H9 (cell line): Measurements from ENCODE around the gene SCAF4. TPM values are rescaled to one million over a fixed set of nuclear protein-coding genes. Genes with fewer than 3 reads are reported as not detected.

ENCODE experiments used
- DNase-seq: peaks from one replicate; pipeline ENCODE4 v3.0.0-alpha.2; 2017
- H2AFZ ChIP-seq: one replicate; pipeline ENCODE4 v1.6.1; 2013; ENCODE audit warnings: mild to moderate bottlenecking, low read length, control low read depth, moderate library complexity
- H2AK5ac ChIP-seq: 2 replicates; pipeline ENCODE4 v1.6.1; 2013; ENCODE audit warnings: low read length, control low read depth, mixed read lengths; ENCODE audit not compliant: insufficient read length
- H2BK120ac ChIP-seq: one replicate; pipeline ENCODE4 v1.6.1; 2013; ENCODE audit warnings: low read depth, mild to moderate bottlenecking, low read length, control low read depth, inconsistent platforms; ENCODE audit not compliant: poor library complexity, severe bottlenecking
- H2BK12ac ChIP-seq: 2 replicates; pipeline ENCODE4 v1.6.1; 2013; ENCODE audit warnings: low read length, control low read depth, mixed read lengths, low read depth; ENCODE audit not compliant: insufficient read length
- H2BK15ac ChIP-seq: 2 replicates; pipeline ENCODE4 v1.6.1; 2013; ENCODE audit warnings: low read depth, low read length, control low read depth
- H2BK20ac ChIP-seq: one replicate; pipeline ENCODE4 v1.6.1; 2013; ENCODE audit warnings: low read depth, mild to moderate bottlenecking, low read length, control low read depth, inconsistent platforms; ENCODE audit not compliant: poor library complexity, severe bottlenecking
- H2BK5ac ChIP-seq: 2 replicates; pipeline ENCODE4 v1.6.1; 2013; ENCODE audit warnings: low read length, control low read depth, mixed read lengths; ENCODE audit not compliant: insufficient read length
- H3K14ac ChIP-seq: 2 replicates; pipeline ENCODE4 v1.6.1; 2013; ENCODE audit warnings: low read length, control low read depth; ENCODE audit not compliant: insufficient read depth
- H3K18ac ChIP-seq: 2 replicates; pipeline ENCODE4 v1.6.1; 2013; ENCODE audit warnings: low read depth, mild to moderate bottlenecking, mixed read lengths, low read length, control low read depth; ENCODE audit not compliant: insufficient read length
- H3K23ac ChIP-seq: 2 replicates; pipeline ENCODE4 v1.6.1; 2013; ENCODE audit warnings: low read length, control low read depth, mixed read lengths, low read depth; ENCODE audit not compliant: insufficient read length
- H3K23me2 ChIP-seq: 2 replicates; pipeline ENCODE4 v1.6.1; 2013; ENCODE audit warnings: low read depth, mild to moderate bottlenecking, mixed read lengths, low read length, control low read depth; ENCODE audit not compliant: insufficient read length, poor library complexity, severe bottlenecking
- H3K27ac ChIP-seq: 2 replicates; pipeline ENCODE4 v1.5.1; 2013; ENCODE audit warnings: low read length, control low read depth, mixed read lengths, low read depth; ENCODE audit not compliant: insufficient read length
- H3K27me3 ChIP-seq: 2 replicates; pipeline ENCODE4 v1.6.1; 2013; ENCODE audit warnings: low read length, control low read depth, inconsistent platforms; ENCODE audit not compliant: insufficient read depth
- H3K4ac ChIP-seq: 2 replicates; pipeline ENCODE4 v1.6.1; 2013; ENCODE audit warnings: low read depth, mild to moderate bottlenecking, control low read depth, inconsistent platforms, low read length, moderate library complexity
- H3K4me1 ChIP-seq: 2 replicates; pipeline ENCODE4 v1.6.1; 2013; ENCODE audit warnings: low read length, control low read depth, inconsistent platforms; ENCODE audit not compliant: insufficient read depth
- H3K4me2 ChIP-seq: 2 replicates; pipeline ENCODE4 v1.6.1; 2013; ENCODE audit warnings: low read length, control low read depth, mixed read lengths; ENCODE audit not compliant: insufficient read length, insufficient read depth
- H3K56ac ChIP-seq: 2 replicates; pipeline ENCODE4 v1.6.1; 2013; ENCODE audit warnings: low read depth, mild to moderate bottlenecking, mixed read lengths, low read length, control low read depth; ENCODE audit not compliant: insufficient read length
- H3K79me1 ChIP-seq: 2 replicates; pipeline ENCODE4 v1.6.1; 2013; ENCODE audit warnings: low read depth, mild to moderate bottlenecking, moderate library complexity, low read length, control low read depth, inconsistent platforms; ENCODE audit not compliant: insufficient read depth, poor library complexity, severe bottlenecking
- H3K79me2 ChIP-seq: 2 replicates; pipeline ENCODE4 v1.6.1; 2013; ENCODE audit warnings: low read length, control low read depth, inconsistent platforms; ENCODE audit not compliant: insufficient read depth
- H3K9ac ChIP-seq: 2 replicates; pipeline ENCODE4 v1.6.1; 2013; ENCODE audit warnings: low read length, control low read depth, mixed read lengths; ENCODE audit not compliant: insufficient read length; ENCODE audit errors: extremely low read depth
- H3K9me3 ChIP-seq: one replicate; pipeline ENCODE4 v1.6.1; 2013; ENCODE audit warnings: low read depth, low read length, inconsistent platforms; ENCODE audit not compliant: control insufficient read depth
- H3T11ph ChIP-seq: one replicate; pipeline ENCODE4 v1.6.1; 2013; ENCODE audit warnings: mild to moderate bottlenecking, low read length, control low read depth, inconsistent platforms
- H4K20me1 ChIP-seq: one replicate; pipeline ENCODE4 v1.6.1; 2013; ENCODE audit not compliant: control insufficient read depth, insufficient read length, insufficient read depth
- H4K5ac ChIP-seq: 2 replicates; pipeline ENCODE4 v1.6.1; 2013; ENCODE audit warnings: low read depth, mild to moderate bottlenecking, mixed read lengths, low read length, control low read depth; ENCODE audit not compliant: insufficient read length
- H4K8ac ChIP-seq: replicated peaks from 2 replicates; pipeline ENCODE4 v1.6.1; 2013; ENCODE audit warnings: low read length, control low read depth, mixed read lengths, low read depth; ENCODE audit not compliant: insufficient read length
- H4K91ac ChIP-seq: 2 replicates; pipeline ENCODE4 v1.6.1; 2013; ENCODE audit warnings: low read depth, mild to moderate bottlenecking, moderate library complexity, mixed read lengths, low read length, control low read depth; ENCODE audit not compliant: insufficient read length
- H3K27ac Mint-ChIP-seq, 3 experiments: 2 replicates in 2 of 3; 3 replicates in 1 of 3; pipeline ENCODE4 v1.8.0; 2020 to 2021; ENCODE audit warnings: mixed read lengths in 3 of 3, mild to moderate bottlenecking in 1 of 3, moderate library complexity in 1 of 3
- H3K27me3 Mint-ChIP-seq: 2 replicates; pipeline ENCODE4 v1.8.0; 2021; ENCODE audit warnings: low read depth, mild to moderate bottlenecking, moderate library complexity, mixed read lengths
- H3K36me3 Mint-ChIP-seq, 3 experiments: 2 replicates in 2 of 3; 3 replicates in 1 of 3; pipeline ENCODE4 v1.8.0; 2020 to 2021; ENCODE audit warnings: low read depth in 3 of 3, mixed read lengths in 3 of 3; ENCODE audit not compliant: insufficient read depth in 1 of 3
- H3K4me1 Mint-ChIP-seq, 2 experiments: 2 replicates each; pipeline ENCODE4 v1.8.0; 2020; ENCODE audit warnings: mixed read lengths in 2 of 2
- H3K4me3 Mint-ChIP-seq, 2 experiments: 2 replicates in 1 of 2; 3 replicates in 1 of 2; pipeline ENCODE4 v1.8.0; 2020 to 2021; ENCODE audit warnings: mild to moderate bottlenecking in 2 of 2, mixed read lengths in 2 of 2, moderate library complexity in 1 of 2
- H3K9me3 Mint-ChIP-seq, 2 experiments: 2 replicates in 1 of 2; 3 replicates in 1 of 2; pipeline ENCODE4 v1.8.0; 2020; ENCODE audit warnings: mild to moderate bottlenecking in 2 of 2, mixed read lengths in 2 of 2, moderate library complexity in 1 of 2
- WGBS: extraction: QIAGEN DNeasy Blood & Tissue Kit; methylation state at CpG from one replicate; pipeline ENCODE4 v1.1.7; 2013; ENCODE audit warnings: missing lambda C conversion rate, low lambda C conversion rate, mixed read lengths; ENCODE audit not compliant: insufficient read length; ENCODE audit errors: extremely low coverage; 5-methylcytosine and 5-hydroxymethylcytosine counted together
- total RNA-seq: library from RNA; stranded (reverse); gene quantifications from 2 replicates; pipeline ENCODE4 v1.2.1, GENCODE V29; 2021
- TF ChIP-seq, protein P1 (sequence below): fragments of 200-600 bp; sonication (generic); conservative IDR thresholded peaks from 3 replicates; pipeline ENCODE4 v1.8.0; 2021; ENCODE audit warnings: antibody characterized with exemption, mild to moderate bottlenecking

SCAF4 gene
- total RNA-seq, 1 experiment from 2014 or later, result 76.8 TPM

- Histone ChIP-seq H4K20me1 (no peaks in the 10 kb centered on the region), H3K18ac (no peak overlapping the region), H3K79me1 (no peaks in the 10 kb centered on the region), H4K5ac (no peak overlapping the region), H4K91ac (no peak overlapping the region), H3K79me2 (no peaks in the 10 kb centered on the region), H3K9me3 (no peaks in the 10 kb centered on the region), H3K27ac (no peak overlapping the region), H3K4me1 (no peaks in the 10 kb centered on the region), H2BK15ac (no peak overlapping the region), H3K14ac (no peak overlapping the region), H3K9ac (no peak overlapping the region), H2AK5ac (no peak overlapping the region), H4K8ac (no peak overlapping the region), H2BK120ac (no peak overlapping the region), H2BK5ac (no peak overlapping the region), H2AFZ (no peak overlapping the region), H3K56ac (no peak overlapping the region), H3K23me2 (no peaks in the 10 kb centered on the region), H3K4me2 (no peak overlapping the region), H3K4ac (no peak overlapping the region), H2BK12ac (no peak overlapping the region), H3K23ac (no peak overlapping the region), H2BK20ac (no peak overlapping the region), H3T11ph (no peak overlapping the region), H3K27me3 (no peaks in the 10 kb centered on the region)
- no CpG with 5 or more reads among the region's 3 CpGs for WGBS
- no peak overlapping the region for H3K27ac Mint-ChIP-seq
- TF ChIP-seq, protein P1, sequence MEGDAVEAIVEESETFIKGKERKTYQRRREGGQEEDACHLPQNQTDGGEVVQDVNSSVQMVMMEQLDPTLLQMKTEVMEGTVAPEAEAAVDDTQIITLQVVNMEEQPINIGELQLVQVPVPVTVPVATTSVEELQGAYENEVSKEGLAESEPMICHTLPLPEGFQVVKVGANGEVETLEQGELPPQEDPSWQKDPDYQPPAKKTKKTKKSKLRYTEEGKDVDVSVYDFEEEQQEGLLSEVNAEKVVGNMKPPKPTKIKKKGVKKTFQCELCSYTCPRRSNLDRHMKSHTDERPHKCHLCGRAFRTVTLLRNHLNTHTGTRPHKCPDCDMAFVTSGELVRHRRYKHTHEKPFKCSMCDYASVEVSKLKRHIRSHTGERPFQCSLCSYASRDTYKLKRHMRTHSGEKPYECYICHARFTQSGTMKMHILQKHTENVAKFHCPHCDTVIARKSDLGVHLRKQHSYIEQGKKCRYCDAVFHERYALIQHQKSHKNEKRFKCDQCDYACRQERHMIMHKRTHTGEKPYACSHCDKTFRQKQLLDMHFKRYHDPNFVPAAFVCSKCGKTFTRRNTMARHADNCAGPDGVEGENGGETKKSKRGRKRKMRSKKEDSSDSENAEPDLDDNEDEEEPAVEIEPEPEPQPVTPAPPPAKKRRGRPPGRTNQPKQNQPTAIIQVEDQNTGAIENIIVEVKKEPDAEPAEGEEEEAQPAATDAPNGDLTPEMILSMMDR, result no peak
- DNase-seq, result no peak
- H3K36me3 Mint-ChIP-seq, result no peaks in the 10 kb centered on the region; a peak in 1 of 7 replicates
- H3K27me3 Mint-ChIP-seq, result peaks cover 4% of the 10 kb centered on the region; the same call in 1 of the 2 replicates
- no peak overlapping the region for H3K4me3 Mint-ChIP-seq
- peaks cover 0 to 4% of the 10 kb centered on the region in 2 experiments; a peak in 1 of 5 replicates for H3K9me3 Mint-ChIP-seq
- H3K4me1 Mint-ChIP-seq, result peaks cover 2 to 6% of the 10 kb centered on the region in 2 experiments; a peak in 3 of 4 replicates
Measured at GRCh38 chr21:31622397-31622796, 109.5 kb downstream of the SCAF4 start.

Other genes with a start within 250 kb of the SCAF4 start
- gene SOD1, start 72.4 kb downstream of the SCAF4 start, total RNA-seq, result 196 and 201 TPM in 2 replicates
- 5.7 and 5.8 TPM in 2 replicates for gene HUNK, start 140.9 kb upstream of the SCAF4 start, total RNA-seq